AG04450 (cell line): ENCODE measurements around the gene SULT1B1. TPM values are rescaled to one million over a fixed set of nuclear protein-coding genes. Genes with fewer than 3 reads are reported as not detected.
"Not testable (repeated sequence)": the region's sequence is repeated elsewhere in the genome, so short reads cannot be mapped to it uniquely, and the experiment has no call there.

Experiments used
- CTCF ChIA-PET: fragments of 300-600, 350-600 bp; formaldehyde crosslinking; extraction: SDS; loops from one replicate; lab custom pipeline; 2022; ENCODE audit warnings: antibody characterized with exemption, inconsistent platforms; lab: Charles Lee
- POLR2A ChIA-PET: fragments of 350-600 bp; formaldehyde crosslinking; extraction: SDS; loops from one replicate; lab custom pipeline; 2021; ENCODE audit warnings: antibody characterized with exemption, inconsistent platforms; lab: Yijun Ruan, JAX
- DNase-seq: peaks from one replicate; pipeline ENCODE4 v3.0.0-alpha.2; 2011; ENCODE audit warnings: low read depth, low spot score
- H3K27ac ChIP-seq: one replicate; pipeline ENCODE4 v1.5.1; 2012; ENCODE audit warnings: low read depth, low read length, control low read depth
- H3K27me3 ChIP-seq: one replicate; pipeline ENCODE4 v1.6.0; 2012; ENCODE audit warnings: low read length; ENCODE audit not compliant: control insufficient read depth, insufficient read depth
- H3K4me3 ChIP-seq: 2 replicates; pipeline ENCODE4 v1.5.1; 2011; ENCODE audit warnings: mild to moderate bottlenecking, low read depth, low read length, control low read depth
- H3K9me3 ChIP-seq: 2 replicates; pipeline ENCODE4 v1.5.1; 2012; ENCODE audit warnings: low read length; ENCODE audit not compliant: control insufficient read depth, insufficient read depth
- CTCF ChIP-seq: IDR thresholded peaks from 2 replicates; pipeline ENCODE4 v1.5.1; 2011; ENCODE audit warnings: low read depth, low read length, control low read depth, inconsistent platforms
- polyA plus RNA-seq: library from polyadenylated mRNA; depleted of rRNA; stranded (reverse); fragments of >200 nt; gene quantifications from 2 replicates; pipeline ENCODE4 v1.2.3, GENCODE V29; 2011

The SULT1B1 gene
- polyA plus RNA-seq, 1 experiment = not detected

GRCh38 chr4:69780141-69780540 lies 19.7 kb upstream of the SULT1B1 start:
- Histone ChIP-seq H3K9me3 (peaks cover 13% of the 10 kb centered on the region), H3K27ac (no peak overlapping the region), H3K4me3 (no peak overlapping the region), H3K27me3 (no peaks in the 10 kb centered on the region)
- POLR2A ChIA-PET = no interaction called here
- DNase-seq = no peak
- TF ChIP-seq CTCF = no peak
- CTCF ChIA-PET = interaction anchor here (0.9 kb wide), 1 partner anchor 731 kb away, joined by 3 read pairs; no protein-coding TSS in a partner anchor

GRCh38 chr4:69776696-69777095 lies 16.3 kb upstream of the SULT1B1 start:
- POLR2A ChIA-PET = no interaction called here
- H3K27ac ChIP-seq = no peak overlapping the region
- no peak for DNase-seq
- no peaks in the 10 kb centered on the region for H3K9me3 ChIP-seq
- no peaks in the 10 kb centered on the region for H3K27me3 ChIP-seq
- CTCF ChIA-PET = no interaction called here
- no peak overlapping the region for H3K4me3 ChIP-seq
- no peak for TF ChIP-seq CTCF

GRCh38 chr4:69775321-69775867 lies 15.0 kb upstream of the SULT1B1 start:
- POLR2A ChIA-PET = no interaction called here

GRCh38 chr4:69773484-69773883 lies 13.1 kb upstream of the SULT1B1 start:
- Histone ChIP-seq H3K27ac (no peak overlapping the region), H3K27me3 (no peaks in the 10 kb centered on the region), H3K9me3 (no peaks in the 10 kb centered on the region), H3K4me3 (no peak overlapping the region)
- no peak for DNase-seq
- no peak for TF ChIP-seq CTCF
- POLR2A ChIA-PET = no interaction called here
- CTCF ChIA-PET = no interaction called here

More at GRCh38 chr4:69775321-69775867, 15.0 kb upstream of the SULT1B1 start:
- no peak for DNase-seq
- CTCF ChIA-PET = no interaction called here
- no peak for TF ChIP-seq CTCF
- Histone ChIP-seq H3K27me3 (no peaks in the 10 kb centered on the region), H3K27ac (no peak overlapping the region), H3K9me3 (no peaks in the 10 kb centered on the region), H3K4me3 (no peak overlapping the region)

- DNase-seq, CTCF ChIA-PET, H3K9me3 ChIP-seq, H3K27ac ChIP-seq, POLR2A ChIA-PET, H3K4me3 ChIP-seq, H3K27me3 ChIP-seq: not testable (repeated sequence)
These were observed 8.1 kb upstream of the SULT1B1 start for GRCh38 chr4:69768554-69768953.
